Tibial nerve (tissue), 4 donors: ENCODE results near the gene ATP2B3.

ENCODE experiments used
- CTCF ChIP-seq, 5 experiments: fragments of 200-600 bp in 3 of 5; fragments of 450-650 bp in 2 of 5; sonication (generic) in 3 of 5; IDR thresholded peaks; one replicate each; pipeline ENCODE4 v1.5.1; 2016 to 2019; ENCODE audit warnings: antibody characterized with exemption in 5 of 5, mild to moderate bottlenecking in 3 of 5, moderate library complexity in 2 of 5
- EP300 ChIP-seq, 2 donors: sonication (generic); formaldehyde crosslinking; IDR thresholded peaks; one replicate each; pipeline ENCODE4 v1.6.1; 2017; ENCODE audit warnings: antibody characterized with exemption in 2 of 2, mild to moderate bottlenecking in 1 of 2
- POLR2A ChIP-seq, 2 donors: fragments of 450-650 bp; IDR thresholded peaks; one replicate each; pipeline ENCODE4 v1.6.1; 2017; ENCODE audit warnings: antibody characterized with exemption in 2 of 2, mild to moderate bottlenecking in 2 of 2, moderate library complexity in 2 of 2

DNA sequence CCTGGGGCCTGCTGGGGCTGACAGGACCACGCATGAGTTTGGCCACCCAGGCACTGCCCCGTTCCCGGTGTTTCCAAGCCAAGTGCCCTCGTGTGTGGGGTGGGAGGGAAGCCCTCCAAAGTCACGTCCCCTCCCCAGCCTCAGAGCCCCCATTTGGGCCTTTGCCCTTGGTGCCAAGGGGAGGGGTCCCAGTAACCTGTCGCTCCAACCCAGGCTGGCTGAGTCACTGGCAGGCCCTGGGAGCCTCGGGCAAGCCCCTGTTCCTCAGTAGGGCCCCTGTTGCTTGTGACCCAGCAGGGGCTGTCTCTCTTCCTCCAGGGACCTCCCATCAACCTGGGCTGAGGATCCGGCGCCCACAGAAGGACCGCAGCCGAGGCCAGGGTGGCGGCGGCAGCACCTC is 36.4 kb upstream of the ATP2B3 start:
- TF ChIP-seq CTCF (IDR thresholded peaks at IDR 0.05) (no peak), EP300 (IDR thresholded peaks at IDR 0.05) (no peak), POLR2A (IDR thresholded peaks at IDR 0.05) (no peak)
